HG03439 (cell line): ENCODE data around the gene UQCC3.
"Not testable (repeated sequence)": the region's sequence is repeated elsewhere in the genome, so short reads cannot be mapped to it uniquely, and the experiment has no call there.

ENCODE experiments used
- ATAC-seq: cut with Tn5 transposase; IDR thresholded peaks from one replicate; pipeline ENCODE4 v1.9.1; 2021; ENCODE audit warnings: mild to moderate bottlenecking, moderate library complexity; ENCODE audit not compliant: unreplicated experiment

Gene UQCC3

GRCh38 chr11:62665599-62666258 is 5.7 kb upstream of the UQCC3 start:
- ATAC-seq = peak; percentile 25

GRCh38 chr11:62666259-62666926 is 5.1 kb upstream of the UQCC3 start:
- no peak for ATAC-seq

- ATAC-seq = no peak
Measured at GRCh38 chr11:62667460-62667859, 4.0 kb upstream of the UQCC3 start.

- no peak for ATAC-seq
Measured at GRCh38 chr11:62669420-62670161, 1.9 kb upstream of the UQCC3 start.

- peak; percentile 6 for ATAC-seq
Measured at GRCh38 chr11:62671236-62671607, 251 bp upstream of the UQCC3 start.

GRCh38 chr11:62673196-62673525 is 1.7 kb downstream of the UQCC3 start:
- ATAC-seq = no peak

GRCh38 chr11:62675415-62675814 is 3.9 kb downstream of the UQCC3 start:
- ATAC-seq = not testable (repeated sequence)

- ATAC-seq = no peak
Measured at GRCh38 chr11:62676698-62677097, 5.2 kb downstream of the UQCC3 start.

- ATAC-seq = no peak
Measured at GRCh38 chr11:62677156-62677555, 5.7 kb downstream of the UQCC3 start.

- ATAC-seq = no peak
Measured at GRCh38 chr11:62677714-62678113, 6.2 kb downstream of the UQCC3 start.

- ATAC-seq = peak; percentile 3
Measured at GRCh38 chr11:62678433-62678769, 6.9 kb downstream of the UQCC3 start.

- ATAC-seq = peak; percentile 60
Measured at GRCh38 chr11:62678770-62679696, 7.6 kb downstream of the UQCC3 start, which contains the start of gene UBXN1. Gene UBXN1, minus strand, starts transcription at chr11:62679073. Its CDS starts 150 bp downstream, at chr11:62678923.

GRCh38 chr11:62680825-62681240 is 9.4 kb downstream of the UQCC3 start:
- peak; percentile 48 for ATAC-seq

- ATAC-seq = no peak
Measured at GRCh38 chr11:62682518-62682917, 11.0 kb downstream of the UQCC3 start.

- no peak for ATAC-seq
Measured at GRCh38 chr11:62687508-62688396, 16.3 kb downstream of the UQCC3 start.

GRCh38 chr11:62688491-62688890 is 17.0 kb downstream of the UQCC3 start:
- ATAC-seq = no peak

- ATAC-seq = no peak
Measured at GRCh38 chr11:62689421-62690183, 18.1 kb downstream of the UQCC3 start, which contains the start of gene LRRN4CL. Gene LRRN4CL, minus strand, starts transcription at chr11:62689530. Its CDS starts 1,022 bp downstream, at chr11:62688508.

- not testable (repeated sequence) for ATAC-seq
Measured at GRCh38 chr11:62693624-62694023, 22.2 kb downstream of the UQCC3 start.
